ENCODE results near the gene LRRC58.
"Not testable (repeated sequence)": the region's sequence is repeated elsewhere in the genome, so short reads cannot be mapped to it uniquely, and the experiment has no call there.

The LRRC58 gene

GRCh38 chr3:120299403-120299802 is 49.8 kb downstream of the LRRC58 start:
- no peak overlapping the region for H3K4me3 Mint-ChIP-seq
- no peak for TF ChIP-seq CTCF (IDR thresholded peaks at IDR 0.05; ENCODE audit: unreplicated experiment in 3 of 3)
- H3K27ac Mint-ChIP-seq, result no peak overlapping the region
- peaks cover 8% of the 10 kb centered on the region for H3K9me3 Mint-ChIP-seq
- no peaks in the 10 kb centered on the region for H3K27me3 Mint-ChIP-seq (ENCODE audit: low read depth)
- H3K4me1 Mint-ChIP-seq, result no peaks in the 10 kb centered on the region
- H3K36me3 Mint-ChIP-seq (ENCODE audit: low read depth), result no peaks in the 10 kb centered on the region

GRCh38 chr3:120298996-120299395 is 50.2 kb downstream of the LRRC58 start:
- Mint-ChIP-seq H3K27me3 (ENCODE audit: low read depth) (no peaks in the 10 kb centered on the region), H3K36me3 (ENCODE audit: low read depth) (no peaks in the 10 kb centered on the region), H3K9me3 (peaks cover 12% of the 10 kb centered on the region), H3K4me1 (no peaks in the 10 kb centered on the region), H3K4me3 (no peak overlapping the region), H3K27ac (no peak overlapping the region)
- TF ChIP-seq CTCF (IDR thresholded peaks at IDR 0.05; ENCODE audit: unreplicated experiment in 3 of 3), result no peak

GRCh38 chr3:120291552-120291951 is 57.6 kb downstream of the LRRC58 start:
- peaks cover 13% of the 10 kb centered on the region for H3K27me3 Mint-ChIP-seq (ENCODE audit: low read depth)
- H3K36me3 Mint-ChIP-seq (ENCODE audit: low read depth); H3K4me1 Mint-ChIP-seq; H3K4me3 Mint-ChIP-seq; H3K27ac Mint-ChIP-seq: not testable (repeated sequence)
- peaks cover 39% of the 10 kb centered on the region for H3K9me3 Mint-ChIP-seq

GRCh38 chr3:120289636-120290035 is 59.5 kb downstream of the LRRC58 start:
- Mint-ChIP-seq H3K9me3 (peaks cover 34% of the 10 kb centered on the region), H3K4me3 (no peak overlapping the region), H3K27ac (no peak overlapping the region), H3K36me3 (ENCODE audit: low read depth) (no peaks in the 10 kb centered on the region), H3K27me3 (ENCODE audit: low read depth) (peaks cover 23% of the 10 kb centered on the region), H3K4me1 (peaks cover 2% of the 10 kb centered on the region)
- TF ChIP-seq CTCF (IDR thresholded peaks at IDR 0.05; ENCODE audit: unreplicated experiment in 3 of 3), result no peak

- peaks cover 4% of the 10 kb centered on the region for H3K4me1 Mint-ChIP-seq
- no peak overlapping the region for H3K27ac Mint-ChIP-seq
- peaks cover 27% of the 10 kb centered on the region for H3K27me3 Mint-ChIP-seq (ENCODE audit: low read depth)
- TF ChIP-seq CTCF (IDR thresholded peaks at IDR 0.05; ENCODE audit: unreplicated experiment in 3 of 3), result no peak
- H3K4me3 Mint-ChIP-seq, result peak overlapping the region; percentile 32 to 71 (median 54)
- no peaks in the 10 kb centered on the region for H3K36me3 Mint-ChIP-seq (ENCODE audit: low read depth)
- H3K9me3 Mint-ChIP-seq, result peaks cover 9% of the 10 kb centered on the region
Measured at GRCh38 chr3:120286465-120286864, 62.7 kb downstream of the LRRC58 start.

- Mint-ChIP-seq H3K4me3 (peak overlapping the region; percentile 60 to 77 (median 76)), H3K4me1 (peaks cover 4% of the 10 kb centered on the region), H3K36me3 (ENCODE audit: low read depth) (no peaks in the 10 kb centered on the region), H3K27ac (no peak overlapping the region), H3K27me3 (ENCODE audit: low read depth) (peaks cover 27% of the 10 kb centered on the region), H3K9me3 (peaks cover 8% of the 10 kb centered on the region)
- TF ChIP-seq CTCF (IDR thresholded peaks at IDR 0.05; ENCODE audit: unreplicated experiment in 3 of 3), result no peak
Measured at GRCh38 chr3:120285508-120285841, 63.7 kb downstream of the LRRC58 start.

All from nephron (organoid).